Camera-type eye (tissue), 1 donor: ENCODE results near the gene GPR108. TPM values are rescaled to one million over a fixed set of nuclear protein-coding genes. Genes with fewer than 3 reads are reported as not detected.

ENCODE experiments used
- total RNA-seq: library from RNA; depleted of rRNA; stranded (reverse); fragments of >200 nt; gene quantifications from one replicate; pipeline ENCODE4 v1.2.3, GENCODE V29; 2014

GPR108 gene
- total RNA-seq = 37.9 TPM

DNA sequence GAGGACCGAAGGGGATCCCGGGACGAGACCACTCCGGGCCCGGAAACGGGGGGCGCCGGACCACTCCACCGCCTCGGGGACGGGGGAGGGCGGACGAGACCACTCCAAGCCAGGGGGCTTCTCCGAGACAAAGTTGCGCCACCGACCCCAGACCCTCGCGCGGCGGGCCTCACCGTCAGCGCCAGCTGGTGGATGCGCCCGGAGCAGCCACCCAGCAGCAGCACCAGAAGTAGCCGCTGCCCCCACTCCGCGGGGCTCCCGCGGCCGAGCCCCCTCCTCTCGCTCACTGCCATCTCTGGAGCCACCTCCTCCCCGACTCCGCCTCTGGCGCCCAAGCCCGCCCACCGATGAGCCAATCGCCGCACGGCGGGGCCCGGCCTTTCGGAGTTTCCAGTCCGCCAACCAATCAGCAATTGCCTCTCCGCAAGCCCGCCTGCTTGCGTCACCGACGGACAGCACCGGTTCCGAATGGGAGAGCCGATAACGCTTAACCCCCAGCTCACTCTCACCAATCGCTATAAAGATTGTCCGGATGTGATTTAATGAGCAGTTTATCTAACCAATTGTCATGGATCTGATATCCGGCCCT lies at the start of gene GPR108:
Gene GPR108, minus strand, starts transcription at position 297 of the 589 bp plus-strand sequence. Its CDS starts 4 bp downstream, at position 293.

DNA sequence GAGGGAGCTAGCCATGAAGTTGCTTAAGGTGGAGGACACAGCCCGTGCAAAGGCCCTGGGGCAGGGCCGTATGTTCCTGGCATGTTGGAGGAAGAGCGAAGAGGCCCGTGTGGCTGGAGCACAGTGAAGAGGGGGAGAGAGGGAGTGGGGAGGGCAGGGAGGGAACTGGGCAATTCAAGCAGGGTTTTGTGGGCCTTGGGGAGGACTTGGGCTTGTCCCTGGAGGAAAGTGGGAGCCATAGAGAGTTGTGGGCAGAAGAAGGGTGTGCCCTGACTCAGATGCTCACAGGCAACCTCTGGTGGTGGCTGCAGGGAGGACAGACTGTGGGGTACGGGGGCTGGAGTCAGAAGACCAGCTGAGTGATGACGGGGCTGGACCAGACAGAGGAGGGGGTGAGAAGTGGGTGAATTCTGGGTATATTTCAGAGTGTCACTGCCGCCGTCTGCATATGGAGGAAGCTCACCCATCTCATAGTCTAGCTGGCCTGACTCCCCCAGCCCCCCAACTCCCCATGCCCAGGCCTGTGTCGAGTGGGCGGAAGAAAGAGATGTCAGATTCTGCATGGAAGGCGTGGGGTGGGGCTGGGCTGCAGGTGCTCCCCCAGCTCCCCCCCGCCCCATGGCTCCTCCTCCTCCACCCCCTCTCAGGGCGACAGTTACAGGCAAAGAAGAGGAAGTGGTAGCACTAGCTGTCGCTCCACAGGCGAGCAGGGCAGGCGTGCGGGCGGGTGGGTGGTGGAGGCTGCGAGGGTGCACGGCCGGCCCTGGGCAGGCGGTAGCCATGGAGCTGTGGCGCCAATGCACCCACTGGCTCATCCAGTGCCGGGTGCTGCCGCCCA lies 34.9 kb upstream of the GPR108 start, which contains the start of gene VAV1:
Gene VAV1, plus strand, starts transcription at position 681 of the 838 bp plus-strand sequence. Its CDS starts 100 bp downstream, at position 781.

DNA sequence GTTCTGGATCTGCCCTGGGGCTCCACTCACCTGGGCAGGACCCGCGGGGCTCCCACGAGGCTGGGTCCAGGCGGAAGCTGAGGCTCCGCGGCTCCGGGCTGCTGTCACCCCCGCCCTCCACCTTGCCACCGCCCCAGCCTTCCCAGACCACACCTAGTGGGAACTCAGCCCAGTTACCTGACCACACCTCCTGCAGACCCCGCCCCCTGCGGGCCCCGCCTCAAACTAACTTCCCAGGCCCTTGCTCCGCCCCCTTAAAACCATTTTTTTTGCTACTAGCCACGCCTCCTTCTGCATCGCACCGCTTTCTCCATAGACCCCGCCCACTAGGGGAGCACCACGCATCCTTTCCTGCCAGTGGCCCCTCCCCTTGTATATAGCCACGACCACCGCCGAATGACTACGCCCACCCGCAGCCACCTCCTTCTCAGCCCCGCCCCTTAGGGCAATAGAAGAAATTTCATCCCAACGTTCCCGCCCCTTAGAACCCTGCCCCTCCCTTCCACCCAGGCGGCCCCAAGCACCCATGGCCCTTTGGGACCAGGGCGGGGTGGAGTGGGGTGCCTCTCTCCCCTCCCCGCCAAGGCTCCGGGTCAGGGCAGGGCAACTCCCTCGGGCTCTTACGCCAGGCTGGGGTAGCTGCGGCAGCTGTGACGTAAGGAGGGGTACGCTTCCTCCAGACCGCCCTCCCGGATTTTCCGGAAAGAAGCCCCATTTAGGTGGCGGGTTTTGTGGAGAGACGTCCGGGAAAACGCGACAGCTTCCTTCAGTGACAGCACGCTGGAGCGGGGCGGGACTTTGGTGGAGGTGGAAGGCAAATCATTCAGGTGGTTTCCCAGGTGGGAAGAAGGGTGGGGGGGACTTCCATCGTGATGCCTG lies 30.2 kb upstream of the GPR108 start, which contains the start of gene SH2D3A:
Gene SH2D3A, minus strand, starts transcription at position 79 of the 879 bp plus-strand sequence. CDS start 3,687 bp downstream, outside the sequence.

DNA sequence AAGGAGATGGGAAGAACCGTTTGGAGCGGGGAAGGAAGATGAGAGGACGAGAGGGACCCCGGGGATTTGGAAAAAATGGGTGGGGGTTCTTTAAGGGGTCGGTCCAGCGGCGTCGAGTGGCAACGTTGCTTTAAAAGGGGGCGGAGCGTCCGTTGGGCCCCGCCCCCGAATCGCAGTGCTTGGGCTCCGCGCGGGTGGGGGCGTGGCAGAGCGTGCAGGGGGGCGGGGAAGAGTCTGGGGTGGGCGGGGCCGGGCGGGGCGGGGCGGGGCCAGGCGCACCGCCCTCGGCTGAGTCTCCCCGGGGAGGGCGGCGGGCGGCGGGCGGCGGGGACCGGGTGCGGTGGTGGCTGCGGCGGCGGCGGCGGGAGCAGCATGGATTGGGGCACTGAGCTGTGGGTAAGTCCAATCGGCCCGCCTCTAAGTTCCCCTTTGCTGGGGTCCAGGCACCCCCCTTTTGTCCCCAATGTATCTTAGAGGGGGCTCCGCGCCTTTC lies 2.1 kb upstream of the GPR108 start, which contains the start of gene TRIP10:
Gene TRIP10, plus strand, starts transcription at position 291 of the 493 bp plus-strand sequence. Its CDS starts 82 bp downstream, at position 373.

DNA sequence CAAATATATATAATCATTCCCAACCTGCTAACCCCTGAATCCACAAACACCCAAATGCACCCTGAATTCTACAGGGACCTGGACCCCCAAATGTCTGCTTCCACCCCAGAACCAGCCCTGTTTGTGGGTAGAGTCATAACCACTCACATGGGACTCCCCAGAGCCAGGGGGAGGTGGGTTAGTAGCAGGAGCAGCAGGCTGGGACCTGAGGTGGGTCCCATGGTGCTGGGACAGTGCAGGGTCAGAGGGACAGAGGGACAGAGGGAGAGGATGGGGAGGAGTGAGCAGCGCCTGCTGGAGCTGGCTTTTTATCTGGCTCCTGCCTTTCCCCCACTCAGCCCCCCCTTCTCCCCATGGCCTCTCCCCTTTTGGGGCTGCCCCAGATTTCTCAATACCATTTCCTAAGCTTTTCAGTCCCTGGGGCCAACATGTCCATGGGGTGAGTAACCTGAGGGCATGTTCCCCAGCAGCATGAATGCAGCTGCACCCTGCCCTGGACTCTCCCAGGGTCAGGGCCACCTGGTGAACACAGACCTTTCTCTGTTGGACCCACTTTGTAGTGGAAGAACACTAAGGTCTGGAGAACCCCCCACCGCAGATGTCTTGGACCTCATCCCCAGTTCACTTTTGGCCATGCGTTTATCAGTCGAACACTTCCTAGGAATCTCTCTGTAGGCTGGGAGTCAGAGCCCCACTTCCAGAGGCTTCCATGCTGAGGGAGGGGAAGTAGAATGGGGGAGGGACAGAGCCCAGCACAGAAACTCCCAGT lies 16.8 kb downstream of the GPR108 start, which contains the start of gene C3:
Gene C3, minus strand, starts transcription at position 282 of the 769 bp plus-strand sequence. Its CDS starts 61 bp downstream, at position 221.

Other genes starting within 250 kb of the GPR108 start
- 51.8 TPM for gene TUBB4A, start 235.3 kb downstream of the GPR108 start, total RNA-seq
- 0.44 TPM for gene TNFSF9, start 206.6 kb downstream of the GPR108 start, total RNA-seq
- 1.8 TPM for gene CD70, start 146.4 kb downstream of the GPR108 start, total RNA-seq
- 0.33 TPM for gene TNFSF14, start 67.4 kb downstream of the GPR108 start, total RNA-seq
- 104 TPM for gene C3, start 16.9 kb downstream of the GPR108 start, total RNA-seq
- gene TRIP10, start 2.1 kb upstream of the GPR108 start, total RNA-seq = 44.9 TPM
- 1.5 TPM for gene SH2D3A, start 29.9 kb upstream of the GPR108 start, total RNA-seq
- gene VAV1, start 35.1 kb upstream of the GPR108 start, total RNA-seq = 4.9 TPM
- gene ADGRE1, start 150.0 kb upstream of the GPR108 start, total RNA-seq = 2.1 TPM